Hippocampal formation (tissue), 2 donors: ENCODE results near the gene MOB3B.

Experiments used
- DNase-seq, 2 donors: peaks; one replicate each; lab custom pipeline; 2025; lab: John Stamatoyannopoulos, UW

MOB3B gene

GRCh38 chr9:27392451-27392850 is 137.2 kb downstream of the MOB3B start:
- no peak for DNase-seq

- peak in 1 of 2 donors; percentile 13 for DNase-seq
Measured at GRCh38 chr9:27391040-27391895, 138.3 kb downstream of the MOB3B start.

GRCh38 chr9:27388150-27388549 is 141.5 kb downstream of the MOB3B start:
- DNase-seq = no peak

- no peak for DNase-seq
Measured at GRCh38 chr9:27387722-27388121, 141.9 kb downstream of the MOB3B start.

- no peak for DNase-seq
Measured at GRCh38 chr9:27386571-27387091, 143.0 kb downstream of the MOB3B start.

GRCh38 chr9:27385606-27386322 is 143.8 kb downstream of the MOB3B start:
- DNase-seq = no peak

- DNase-seq = no peak
Measured at GRCh38 chr9:27384262-27385014, 145.2 kb downstream of the MOB3B start.

GRCh38 chr9:27383524-27383923 is 146.1 kb downstream of the MOB3B start:
- DNase-seq = no peak

- DNase-seq = no peak
Measured at GRCh38 chr9:27382975-27383374, 146.6 kb downstream of the MOB3B start.

GRCh38 chr9:27382308-27382707 is 147.3 kb downstream of the MOB3B start:
- DNase-seq = no peak

- DNase-seq = no peak
Measured at GRCh38 chr9:27379311-27380251, 150.0 kb downstream of the MOB3B start.

- no peak for DNase-seq
Measured at GRCh38 chr9:27377811-27378456, 151.7 kb downstream of the MOB3B start.

- DNase-seq = no peak
Measured at GRCh38 chr9:27377147-27377807, 152.3 kb downstream of the MOB3B start.

GRCh38 chr9:27373851-27374250 is 155.8 kb downstream of the MOB3B start:
- DNase-seq = no peak

GRCh38 chr9:27372615-27373014 is 157.0 kb downstream of the MOB3B start:
- DNase-seq = no peak

- no peak for DNase-seq
Measured at GRCh38 chr9:27371382-27371781, 158.2 kb downstream of the MOB3B start.

- DNase-seq = no peak
Measured at GRCh38 chr9:27369591-27369990, 160.0 kb downstream of the MOB3B start.

- peak; percentile 40 to 74 for DNase-seq
Measured at GRCh38 chr9:27368316-27368985, 161.2 kb downstream of the MOB3B start.

- DNase-seq = peak in 1 of 2 donors; percentile 67
Measured at GRCh38 chr9:27367921-27368315, 161.7 kb downstream of the MOB3B start.
